GM12864 (cell line): ENCODE results near the gene MTMR10.

ENCODE experiments used
- DNase-seq: peaks from one replicate; pipeline ENCODE4 v3.0.0-alpha.2; 2011; ENCODE audit warnings: low read depth
- H3K4me3 ChIP-seq: 2 replicates; pipeline ENCODE4 v1.5.1; 2011; ENCODE audit warnings: mild to moderate bottlenecking, low read depth, low read length, control low read depth
- CTCF ChIP-seq: IDR thresholded peaks from 2 replicates; pipeline ENCODE4 v1.5.1; 2011; ENCODE audit warnings: low read depth, mild to moderate bottlenecking, moderate library complexity, low read length, control low read depth, inconsistent platforms; ENCODE audit errors: missing control alignments

Gene MTMR10

GRCh38 chr15:30917675-30918074 is 73.8 kb downstream of the MTMR10 start:
- no peak for DNase-seq
- no peak overlapping the region for H3K4me3 ChIP-seq
- TF ChIP-seq CTCF, result no peak

GRCh38 chr15:30917013-30917412 is 74.4 kb downstream of the MTMR10 start:
- no peak overlapping the region for H3K4me3 ChIP-seq
- no peak for TF ChIP-seq CTCF

GRCh38 chr15:30913761-30914160 is 77.7 kb downstream of the MTMR10 start:
- no peak overlapping the region for H3K4me3 ChIP-seq
- DNase-seq, result no peak
- TF ChIP-seq CTCF, result no peak

More at GRCh38 chr15:30917013-30917412, 74.4 kb downstream of the MTMR10 start:
- DNase-seq, result no peak

- no peak for DNase-seq
- TF ChIP-seq CTCF, result no peak
- no peak overlapping the region for H3K4me3 ChIP-seq
Measured at GRCh38 chr15:30906366-30906765, 85.1 kb downstream of the MTMR10 start.

GRCh38 chr15:30905821-30906220 is 85.6 kb downstream of the MTMR10 start:
- H3K4me3 ChIP-seq, result no peak overlapping the region
- no peak for TF ChIP-seq CTCF
- DNase-seq, result no peak

GRCh38 chr15:30904812-30905211 is 86.6 kb downstream of the MTMR10 start:
- DNase-seq, result no peak
- H3K4me3 ChIP-seq, result no peak overlapping the region
- TF ChIP-seq CTCF, result no peak

GRCh38 chr15:30903497-30904187 is 87.8 kb downstream of the MTMR10 start, which contains the start of gene FAN1:
TSS of gene FAN1 (plus strand) at chr15:30903915. CDS start at chr15:30904664, 749 bp downstream.
- DNase-seq, result peak; percentile 57
- TF ChIP-seq CTCF, result no peak
- H3K4me3 ChIP-seq, result peak within 1 kb of the TSS; percentile 59
